GM12891 (cell line): ENCODE results near the gene FUT6.
"Not testable (repeated sequence)": the region's sequence is repeated elsewhere in the genome, so short reads cannot be mapped to it uniquely, and the experiment has no call there.

Experiments used
- DNase-seq: peaks from one replicate; pipeline ENCODE4 v3.0.0; 2011; ENCODE audit warnings: low spot score; ENCODE audit not compliant: insufficient read length
- FAIRE-seq: peaks from 2 replicates; lab custom pipeline; 2011; peaks lifted over from hg19 to GRCh38; lab: Jason Lieb, UNC
- PAX5 ChIP-seq: IDR thresholded peaks from 2 replicates; pipeline ENCODE4 v1.6.1; 2011; ENCODE audit warnings: low read length, moderate library complexity, mild to moderate bottlenecking; ENCODE audit not compliant: insufficient read depth, severe bottlenecking
- POLR2A ChIP-seq: IDR thresholded peaks from 2 replicates; pipeline ENCODE4 v1.6.1; 2011; ENCODE audit warnings: low read depth, low read length, control low read depth
- POLR2AphosphoS5 ChIP-seq: IDR thresholded peaks from 2 replicates; pipeline ENCODE4 v1.6.1; 2011; ENCODE audit warnings: low read depth, low read length, control low read depth
- POU2F2 ChIP-seq: IDR thresholded peaks from 2 replicates; pipeline ENCODE4 v1.6.1; 2011; ENCODE audit warnings: low read depth, mild to moderate bottlenecking, control low read depth, low read length, moderate library complexity
- SPI1 ChIP-seq: IDR thresholded peaks from 2 replicates; pipeline ENCODE4 v1.6.1; 2011; ENCODE audit warnings: low read depth, low read length, control low read depth
- TAF1 ChIP-seq: IDR thresholded peaks from 2 replicates; pipeline ENCODE4 v1.6.1; 2011; ENCODE audit warnings: low read depth, low read length, control low read depth

Gene FUT6

DNA sequence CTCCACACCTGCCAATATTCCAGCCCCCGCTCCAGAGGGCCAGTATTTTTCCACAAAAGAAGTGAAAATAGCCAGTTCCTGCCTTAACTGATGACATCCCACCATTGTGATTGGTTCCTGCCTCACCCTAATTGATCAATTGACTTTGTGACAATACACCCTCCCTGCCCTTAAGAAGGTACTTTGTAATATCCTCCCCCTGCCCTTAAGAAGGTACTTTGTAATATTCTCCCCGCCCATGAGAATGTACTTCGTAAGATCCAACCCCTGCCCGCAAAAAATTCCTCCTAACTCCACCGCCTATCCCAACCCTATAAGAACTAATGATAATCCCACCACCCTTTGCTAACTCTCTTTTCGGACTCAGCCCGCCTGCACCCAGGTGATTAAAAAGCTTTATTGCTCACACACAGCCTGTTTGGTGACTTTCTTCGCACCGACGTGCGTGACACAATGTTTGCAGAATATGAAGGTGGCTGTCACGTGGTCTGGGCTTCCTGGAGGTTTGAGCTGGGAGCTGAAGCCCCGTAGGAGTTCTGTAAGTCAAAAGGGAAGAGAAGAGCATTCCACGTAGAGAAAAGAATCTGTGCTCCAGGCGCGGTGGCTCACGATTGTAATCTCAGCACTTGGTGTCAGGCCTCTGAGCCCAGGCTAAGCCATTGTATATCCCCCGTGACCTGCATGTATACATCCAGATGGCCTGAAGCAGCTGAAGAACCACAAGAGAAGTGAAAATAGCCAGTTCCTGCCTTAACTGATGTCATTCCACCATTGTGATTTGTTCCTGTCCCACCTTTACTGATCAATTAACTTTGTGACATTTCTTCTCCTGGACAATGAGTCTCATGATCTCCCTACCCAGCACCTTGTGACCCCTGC, 17.9 kb upstream of the FUT6 start:
- TF ChIP-seq SPI1 = no peak
- TF ChIP-seq POLR2AphosphoS5 = no peak
- TF ChIP-seq PAX5 = no peak
- TF ChIP-seq POU2F2 = no peak
- TF ChIP-seq TAF1 = no peak
- no peak for TF ChIP-seq POLR2A
- FAIRE-seq = no peak

DNA sequence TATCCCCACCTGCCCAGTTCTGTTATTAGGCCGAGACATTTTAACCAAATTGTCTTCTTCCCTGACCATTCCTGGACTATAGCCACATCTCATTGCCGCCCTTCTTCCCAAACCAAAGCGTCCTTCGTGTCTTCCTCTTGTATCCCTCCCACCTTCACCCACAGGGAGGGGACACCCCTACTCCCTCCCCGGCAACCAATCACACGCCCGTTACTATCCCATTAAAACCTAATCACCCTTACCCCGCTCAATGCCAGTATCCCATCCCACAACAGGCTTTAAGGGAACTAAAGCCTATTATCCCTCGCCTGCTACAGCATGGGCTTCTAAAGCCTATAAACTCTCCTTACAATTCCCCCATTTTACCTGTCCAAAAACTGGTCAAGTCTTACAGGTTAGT, 15.6 kb upstream of the FUT6 start:
- not testable (repeated sequence) for FAIRE-seq

More for the DNA sequence above, 17.9 kb upstream of the FUT6 start:
- DNase-seq = no peak

DNA sequence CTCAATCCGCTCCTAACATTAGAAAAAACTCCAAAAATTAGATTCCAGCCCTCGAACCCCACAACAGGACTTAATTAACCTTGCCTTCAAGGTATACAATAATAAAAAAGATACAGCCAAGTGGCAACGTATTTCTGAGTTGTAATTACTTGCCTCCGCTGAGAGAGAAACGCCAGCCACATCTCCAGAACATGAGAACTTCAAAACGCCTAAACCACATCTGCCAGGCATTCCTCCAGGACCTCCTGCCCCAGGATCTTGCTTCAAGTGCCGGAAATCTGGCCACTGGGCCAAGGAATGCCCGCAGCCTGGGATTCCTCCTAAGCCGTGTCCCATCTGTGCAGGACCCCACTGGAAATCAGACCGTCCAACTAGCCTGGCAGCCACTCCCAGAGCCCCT, 14.6 kb upstream of the FUT6 start:
- not testable (repeated sequence) for DNase-seq, FAIRE-seq

More for the DNA sequence above, 15.6 kb upstream of the FUT6 start:
- DNase-seq = not testable (repeated sequence)

DNA sequence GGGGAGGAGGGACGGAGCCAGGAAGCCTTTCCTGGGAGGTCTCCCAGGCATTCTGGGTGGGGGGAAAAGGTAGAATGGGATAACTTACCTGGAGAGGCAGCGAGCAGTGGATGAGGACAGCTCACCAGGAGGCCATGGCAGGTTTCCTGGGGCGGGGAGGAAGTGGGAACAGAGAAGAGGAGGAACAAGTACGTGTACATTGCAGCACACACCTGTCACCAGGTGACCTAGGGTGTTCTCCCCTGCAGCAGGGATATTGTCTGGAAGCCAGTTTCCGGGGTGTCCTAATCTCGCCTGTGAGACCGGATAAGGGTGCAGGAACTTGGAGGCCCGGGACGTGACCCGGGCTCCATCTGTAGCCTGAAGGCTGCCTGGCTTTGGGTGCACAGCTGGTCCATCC, 11.8 kb upstream of the FUT6 start, which contains the start of gene FUT3:
FUT3 (minus strand) TSS at position 148 of the 400 bp plus-strand sequence.
- no peak for DNase-seq
- FAIRE-seq = no peak
- TF ChIP-seq TAF1 (no peak), SPI1 (no peak), POLR2AphosphoS5 (no peak), POLR2A (no peak), PAX5 (no peak), POU2F2 (no peak)

DNA sequence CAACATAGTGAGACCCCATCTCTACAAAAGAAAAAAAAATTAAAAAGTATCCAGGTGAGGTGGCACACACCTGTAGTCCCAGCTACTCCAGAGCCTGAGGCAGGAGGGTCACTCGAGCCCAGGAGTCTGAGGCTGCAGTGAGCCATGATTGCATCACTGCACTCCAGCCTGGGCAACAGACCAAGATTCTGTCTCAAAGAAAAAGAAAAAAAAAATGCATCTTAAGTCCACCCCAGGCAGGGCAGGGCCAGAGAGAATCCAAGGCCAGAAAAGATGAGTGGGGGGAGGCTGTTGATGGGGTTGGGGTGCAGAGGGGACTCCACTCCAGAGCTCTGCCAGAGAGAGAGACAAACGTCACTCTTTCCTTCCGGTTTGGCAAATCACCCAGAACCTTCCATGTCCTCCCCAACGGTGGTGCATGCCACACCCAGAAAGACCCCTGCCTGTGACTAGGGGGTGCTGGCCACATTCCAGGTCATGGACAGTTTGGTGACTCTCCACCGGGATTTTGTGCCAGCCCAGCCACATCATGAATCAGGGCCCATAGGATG, 11.3 kb upstream of the FUT6 start:
- DNase-seq (no peak), FAIRE-seq (no peak)
- TF ChIP-seq POLR2A = no peak
- no peak for TF ChIP-seq POU2F2
- TF ChIP-seq POLR2AphosphoS5 = no peak
- no peak for TF ChIP-seq TAF1
- no peak for TF ChIP-seq PAX5
- no peak for TF ChIP-seq SPI1

DNA sequence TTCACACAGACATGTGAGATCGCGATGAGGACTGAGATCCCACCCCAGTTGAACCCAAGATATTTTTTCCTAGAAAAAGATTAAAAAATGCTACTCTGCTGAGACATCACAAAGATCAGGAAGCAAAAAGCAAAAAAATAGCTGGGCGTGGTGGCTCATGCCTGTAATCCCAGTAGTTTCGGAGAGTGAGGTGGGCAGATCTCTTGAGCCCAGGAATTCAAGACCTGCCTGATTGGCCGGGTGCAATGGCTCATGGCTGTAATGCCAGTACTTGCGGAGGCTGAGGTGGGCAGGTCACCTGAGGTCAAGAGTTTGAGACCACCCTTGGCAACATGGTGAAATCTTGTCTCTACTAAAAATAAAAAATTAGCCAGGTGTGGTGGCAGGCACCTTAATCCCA, 10.7 kb upstream of the FUT6 start:
- DNase-seq (no peak), FAIRE-seq (no peak)

DNA sequence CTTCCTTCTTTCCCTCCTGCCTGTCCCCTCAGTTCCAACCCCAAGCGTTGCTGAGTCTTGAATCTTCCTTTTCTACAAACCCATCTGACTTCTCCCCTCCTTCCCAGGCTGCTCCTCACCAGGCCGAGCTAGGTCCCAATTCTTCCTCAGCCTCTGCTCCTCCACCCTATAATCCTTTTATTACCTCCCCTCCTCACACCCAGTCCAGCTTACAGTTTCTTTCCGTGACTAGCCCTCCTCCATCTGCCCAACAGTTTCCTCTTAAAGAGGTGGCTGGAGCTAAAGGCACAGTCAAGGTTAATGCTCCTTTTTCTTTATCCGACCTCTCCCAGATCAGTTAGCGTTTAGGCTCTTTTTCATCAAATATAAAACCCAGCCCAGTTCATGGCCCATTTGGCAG, 9.1 kb upstream of the FUT6 start:
- DNase-seq, FAIRE-seq: not testable (repeated sequence)

More for the DNA sequence above, 10.7 kb upstream of the FUT6 start:
- TF ChIP-seq POU2F2 (no peak), POLR2AphosphoS5 (no peak), TAF1 (no peak)

DNA sequence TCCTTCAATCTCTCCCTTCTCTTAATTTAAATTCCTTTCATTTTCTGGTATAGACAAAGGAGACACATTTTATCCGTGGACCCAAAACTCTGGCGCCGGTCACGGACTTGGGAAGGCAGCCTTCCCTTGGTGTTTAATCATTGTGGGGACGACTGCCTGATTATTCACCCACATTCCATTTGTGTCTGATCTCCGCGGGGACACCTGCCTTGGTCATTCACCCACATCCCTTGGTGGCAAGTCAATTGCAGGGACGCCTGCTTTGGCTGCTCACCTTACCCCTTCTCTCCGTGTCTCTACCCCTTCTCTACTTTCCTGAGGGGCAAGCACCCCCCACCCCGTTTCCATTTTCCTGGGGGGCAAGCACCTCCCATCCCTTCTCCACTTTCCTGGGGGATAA, 8.3 kb upstream of the FUT6 start:
- not testable (repeated sequence) for FAIRE-seq, DNase-seq

DNA sequence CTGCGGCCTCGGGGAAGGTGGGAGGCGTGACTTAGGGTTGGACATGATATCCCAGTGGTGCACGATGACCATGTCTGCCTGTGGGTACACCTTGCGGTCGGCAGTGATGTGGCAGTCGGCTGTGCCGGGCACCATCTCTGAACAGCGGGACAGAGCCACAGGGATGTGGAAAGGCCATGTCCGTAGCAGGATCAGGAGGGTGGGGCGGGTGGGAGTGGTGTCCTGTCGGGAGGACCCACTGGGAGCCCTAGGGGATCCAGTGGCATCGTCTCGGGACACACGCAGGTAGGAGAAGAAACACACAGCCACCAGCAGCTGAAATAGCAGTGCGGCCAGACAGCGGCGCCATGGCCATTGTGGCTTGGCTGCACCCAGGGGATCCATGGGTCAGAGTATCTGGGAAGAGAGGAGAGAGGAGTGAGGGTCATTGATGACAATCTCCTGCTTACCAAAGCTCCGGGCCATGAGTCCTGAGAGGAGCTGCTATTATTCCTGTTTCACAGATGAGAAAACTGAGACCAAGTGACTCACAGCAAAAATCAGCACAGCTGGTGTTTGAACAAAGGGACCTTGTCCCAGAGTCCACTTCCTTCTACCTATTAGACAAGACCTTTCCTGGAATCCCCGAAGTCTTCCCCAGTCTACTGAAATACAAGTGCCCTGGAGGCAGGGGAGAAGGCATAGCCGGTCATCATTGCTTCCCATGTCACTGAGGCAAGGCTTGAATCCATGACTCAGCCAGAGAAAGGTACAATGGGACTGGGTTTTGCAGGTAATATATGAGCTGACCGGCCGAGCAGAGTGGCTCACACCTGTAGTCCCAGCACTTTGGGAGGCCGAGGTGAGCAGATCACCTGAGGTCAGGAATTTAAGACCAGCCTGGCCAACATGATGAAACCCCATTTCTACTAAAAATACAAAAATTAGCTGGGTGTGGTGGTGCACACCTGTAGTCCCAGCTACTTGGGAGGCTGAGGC, 5.2 kb upstream of the FUT6 start:
- no peak for TF ChIP-seq POU2F2
- no peak for TF ChIP-seq POLR2A
- TF ChIP-seq PAX5 = no peak
- no peak for TF ChIP-seq POLR2AphosphoS5
- TF ChIP-seq SPI1 = no peak
- TF ChIP-seq TAF1 = no peak
- DNase-seq (no peak), FAIRE-seq (no peak)

DNA sequence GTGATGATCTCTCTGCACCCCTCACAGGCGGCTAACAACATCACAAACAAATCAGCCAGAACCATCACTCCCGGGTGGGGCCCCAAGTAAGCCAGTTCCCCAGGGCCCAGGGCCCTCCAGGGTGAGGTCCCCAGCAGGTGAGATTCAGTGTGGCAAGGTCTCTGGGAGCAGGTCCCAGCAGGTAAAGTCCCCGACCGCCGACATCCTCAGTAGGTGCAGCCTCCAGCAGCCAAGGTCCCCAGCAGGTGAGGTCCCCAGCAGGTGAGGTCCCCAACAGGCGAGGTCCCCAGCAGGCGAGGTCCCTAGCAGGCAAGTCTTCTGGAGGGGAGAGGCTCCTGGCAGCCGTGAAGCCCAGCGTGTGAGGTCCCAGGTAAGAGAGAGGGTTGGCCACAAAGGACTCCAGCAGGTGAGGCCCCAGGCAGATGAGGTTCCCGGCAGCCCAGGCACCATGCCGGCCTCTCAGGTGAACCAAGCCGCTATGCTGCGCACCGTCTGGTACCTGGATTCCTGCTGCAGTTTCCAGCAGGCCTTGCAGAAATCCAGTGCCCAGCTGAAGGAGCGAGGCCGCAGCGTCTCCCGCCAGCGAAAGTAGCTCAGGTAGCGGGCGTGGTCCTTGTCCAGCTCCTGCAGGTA, 3.9 kb upstream of the FUT6 start:
- no peak for FAIRE-seq
- peak; percentile 13 for DNase-seq

DNA sequence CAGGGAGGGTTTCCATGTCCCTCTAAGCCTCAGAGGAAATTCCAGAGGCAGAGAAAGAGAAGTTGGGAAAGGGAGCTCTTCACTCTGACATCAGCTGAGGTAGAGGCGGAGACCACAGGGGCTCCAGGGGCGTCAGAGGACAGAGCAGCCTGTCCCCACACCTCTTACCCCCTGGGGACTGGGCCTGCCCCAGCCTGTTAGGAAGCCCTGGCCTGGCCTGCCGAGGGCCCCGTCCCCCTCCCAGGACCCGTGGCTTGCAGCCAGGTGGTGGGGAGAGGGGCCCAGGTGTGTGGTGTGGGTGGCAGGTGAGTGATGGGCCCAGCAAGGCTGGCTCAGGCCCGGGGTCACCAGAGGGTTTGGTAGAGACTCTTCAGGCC, 2.2 kb upstream of the FUT6 start:
- DNase-seq, FAIRE-seq: not testable (repeated sequence)

More for the DNA sequence above, 3.9 kb upstream of the FUT6 start:
- TF ChIP-seq TAF1 = no peak
- no peak for TF ChIP-seq POLR2A
- TF ChIP-seq POLR2AphosphoS5 = no peak
- TF ChIP-seq POU2F2 = no peak
- no peak for TF ChIP-seq PAX5
- no peak for TF ChIP-seq SPI1
